Mesenchymal stem cell (in vitro differentiated cells and primary cell): ENCODE data around the gene IFT52.

Experiments used
- DNase-seq: peaks from one replicate; pipeline ENCODE4 v3.0.0-alpha.2; 2013
- H2AFZ ChIP-seq: one replicate; pipeline ENCODE4 v1.6.1; 2013; ENCODE audit warnings: low read depth, mild to moderate bottlenecking, control low read depth, inconsistent platforms, low read length, moderate library complexity
- H2AK5ac ChIP-seq: 2 replicates; pipeline ENCODE4 v1.6.1; 2013; ENCODE audit warnings: low read length, moderate library complexity, mild to moderate bottlenecking, inconsistent platforms; ENCODE audit not compliant: severe bottlenecking
- H2BK120ac ChIP-seq: one replicate; pipeline ENCODE4 v1.6.1; 2013; ENCODE audit warnings: low read depth, mild to moderate bottlenecking, inconsistent platforms, low read length, moderate library complexity
- H2BK12ac ChIP-seq, 2 experiments: one replicate each; pipeline ENCODE4 v1.6.1; 2013; ENCODE audit warnings: inconsistent platforms in 2 of 2, low read length in 2 of 2, mild to moderate bottlenecking in 2 of 2, moderate library complexity in 2 of 2, control low read depth in 1 of 2
- H2BK15ac ChIP-seq: one replicate; pipeline ENCODE4 v1.6.1; 2013; ENCODE audit warnings: mild to moderate bottlenecking, low read depth, inconsistent platforms; ENCODE audit not compliant: poor library complexity, severe bottlenecking
- H2BK5ac ChIP-seq: 2 replicates; pipeline ENCODE4 v1.6.1; 2013; ENCODE audit warnings: low read depth, mild to moderate bottlenecking, low read length, control low read depth, inconsistent platforms; ENCODE audit not compliant: poor library complexity, severe bottlenecking
- H3K14ac ChIP-seq, 2 experiments: one replicate each; pipeline ENCODE4 v1.6.1; 2013; ENCODE audit warnings: inconsistent platforms in 2 of 2, low read length in 2 of 2, control low read depth in 1 of 2, mild to moderate bottlenecking in 1 of 2, moderate library complexity in 1 of 2
- H3K18ac ChIP-seq, 2 experiments: one replicate each; pipeline ENCODE4 v1.6.1; 2013; ENCODE audit warnings: inconsistent platforms in 2 of 2, low read length in 2 of 2, control low read depth in 1 of 2, low read depth in 1 of 2, mild to moderate bottlenecking in 1 of 2
- H3K23ac ChIP-seq, 2 experiments: one replicate each; pipeline ENCODE4 v1.6.1; 2013; ENCODE audit warnings: inconsistent platforms in 2 of 2, low read length in 2 of 2, mild to moderate bottlenecking in 2 of 2, moderate library complexity in 2 of 2, control low read depth in 1 of 2
- H3K27ac ChIP-seq: 2 replicates; pipeline ENCODE4 v1.5.1; 2013; ENCODE audit warnings: mild to moderate bottlenecking, moderate library complexity, low read length, control low read depth, inconsistent platforms; ENCODE audit not compliant: poor library complexity, severe bottlenecking
- H3K27me3 ChIP-seq, 2 experiments: 2 replicates each; pipeline versions ENCODE4 v1.6.1 to v1.7.0; 2013; ENCODE audit warnings: low read length in 2 of 2, mild to moderate bottlenecking in 2 of 2, moderate library complexity in 2 of 2, control low read depth in 1 of 2, inconsistent platforms in 1 of 2; ENCODE audit not compliant: control insufficient read depth in 1 of 2, insufficient read depth in 1 of 2
- H3K36me3 ChIP-seq, 2 experiments: 2 replicates each; pipeline versions ENCODE4 v1.6.1 to v1.7.0; 2013; ENCODE audit warnings: low read length in 2 of 2, control low read depth in 1 of 2, inconsistent platforms in 1 of 2, low read depth in 1 of 2, mild to moderate bottlenecking in 1 of 2; ENCODE audit not compliant: insufficient read depth in 2 of 2, control insufficient read depth in 1 of 2
- H3K4ac ChIP-seq, 2 experiments: one replicate each; pipeline ENCODE4 v1.6.1; 2013; ENCODE audit warnings: inconsistent platforms in 2 of 2, low read length in 2 of 2, mild to moderate bottlenecking in 2 of 2, moderate library complexity in 2 of 2, control low read depth in 1 of 2, low read depth in 1 of 2
- H3K4me1 ChIP-seq: 2 replicates; pipeline ENCODE4 v1.6.1; 2013; ENCODE audit warnings: low read depth, low read length, control low read depth; ENCODE audit not compliant: control insufficient read depth, insufficient read depth
- H3K4me2 ChIP-seq: 2 replicates; pipeline ENCODE4 v1.6.1; 2013; ENCODE audit warnings: low read length, mild to moderate bottlenecking, inconsistent platforms; ENCODE audit not compliant: poor library complexity, severe bottlenecking
- H3K4me3 ChIP-seq, 2 experiments: 2 replicates each; pipeline versions ENCODE4 v1.5.1 to v1.7.0; 2013; ENCODE audit warnings: low read length in 2 of 2, mild to moderate bottlenecking in 2 of 2, control low read depth in 1 of 2, low read depth in 1 of 2; ENCODE audit not compliant: insufficient read depth in 1 of 2
- H3K79me1 ChIP-seq: replicated peaks from 2 replicates; pipeline ENCODE4 v1.6.1; 2013; ENCODE audit warnings: mild to moderate bottlenecking, control low read depth, low read length, inconsistent platforms; ENCODE audit not compliant: poor library complexity, severe bottlenecking
- H3K9ac ChIP-seq: 2 replicates; pipeline ENCODE4 v1.7.0; 2013; ENCODE audit warnings: mild to moderate bottlenecking, low read length, moderate library complexity
- H3K9me3 ChIP-seq: 2 replicates; pipeline ENCODE4 v1.7.0; 2013; ENCODE audit warnings: mild to moderate bottlenecking, low read length; ENCODE audit not compliant: control insufficient read depth
- H4K8ac ChIP-seq: one replicate; pipeline ENCODE4 v1.6.1; 2013; ENCODE audit warnings: inconsistent platforms, mild to moderate bottlenecking, low read length, moderate library complexity
- H4K91ac ChIP-seq: one replicate; pipeline ENCODE4 v1.6.1; 2013; ENCODE audit warnings: mild to moderate bottlenecking, low read length, inconsistent platforms
- WGBS: methylation state at CpG from one replicate; pipeline ENCODE4 v1.1.7; 2013; ENCODE audit warnings: mixed read lengths; 5-methylcytosine and 5-hydroxymethylcytosine counted together

Gene IFT52

GRCh38 chr20:43583133-43583864, 7.4 kb upstream of the IFT52 start:
- no peak overlapping the region for H3K9ac ChIP-seq
- no peak overlapping the region for H2BK120ac ChIP-seq
- H3K14ac ChIP-seq = no peak overlapping the region
- H2BK12ac ChIP-seq = peak overlapping the region in 1 of 2 experiments; percentile 24
- no peak overlapping the region for H4K91ac ChIP-seq
- H3K36me3 ChIP-seq = no peaks in the 10 kb centered on the region
- no peak overlapping the region for H3K23ac ChIP-seq
- no peak overlapping the region for H3K18ac ChIP-seq
- no peak overlapping the region for H3K4me2 ChIP-seq
- H3K27me3 ChIP-seq = no peaks in the 10 kb centered on the region
- H3K4me1 ChIP-seq = peaks cover 8% of the 10 kb centered on the region
- H2AFZ ChIP-seq = no peak overlapping the region
- H3K4me3 ChIP-seq = no peak overlapping the region
- no peak overlapping the region for H3K4ac ChIP-seq
- no peaks in the 10 kb centered on the region for H3K9me3 ChIP-seq
- peak overlapping the region; percentile 20 for H2BK5ac ChIP-seq
- peak overlapping the region; percentile 85 for H3K27ac ChIP-seq
- 82% methylated on average over 6 of the region's 7 CpGs for WGBS
- no peak overlapping the region for H4K8ac ChIP-seq
- no peak overlapping the region for H2BK15ac ChIP-seq
- no peak for DNase-seq
- H3K79me1 ChIP-seq = no peaks in the 10 kb centered on the region
- peak overlapping the region; percentile 86 for H2AK5ac ChIP-seq

- Histone ChIP-seq H3K23ac (no peak overlapping the region), H3K4me3 (no peak overlapping the region), H3K9ac (peak overlapping the region; percentile 10), H2BK5ac (no peak overlapping the region), H3K14ac (no peak overlapping the region), H3K18ac (no peak overlapping the region), H3K4ac (no peak overlapping the region), H3K27ac (peak overlapping the region; percentile 85), H3K27me3 (no peaks in the 10 kb centered on the region), H3K36me3 (no peaks in the 10 kb centered on the region), H2BK120ac (no peak overlapping the region), H3K4me2 (no peak overlapping the region), H2AFZ (no peak overlapping the region), H4K91ac (no peak overlapping the region), H3K79me1 (no peaks in the 10 kb centered on the region), H3K4me1 (peaks cover 8% of the 10 kb centered on the region), H2BK15ac (no peak overlapping the region), H2BK12ac (peak overlapping the region in 1 of 2 experiments; percentile 85), H4K8ac (no peak overlapping the region), H3K9me3 (no peaks in the 10 kb centered on the region), H2AK5ac (no peak overlapping the region)
- 9% methylated on average over 2 of the region's 2 CpGs for WGBS
- peak; percentile 96 for DNase-seq
Observed at GRCh38 chr20:43583982-43584432, 6.7 kb upstream of the IFT52 start.

DNA sequence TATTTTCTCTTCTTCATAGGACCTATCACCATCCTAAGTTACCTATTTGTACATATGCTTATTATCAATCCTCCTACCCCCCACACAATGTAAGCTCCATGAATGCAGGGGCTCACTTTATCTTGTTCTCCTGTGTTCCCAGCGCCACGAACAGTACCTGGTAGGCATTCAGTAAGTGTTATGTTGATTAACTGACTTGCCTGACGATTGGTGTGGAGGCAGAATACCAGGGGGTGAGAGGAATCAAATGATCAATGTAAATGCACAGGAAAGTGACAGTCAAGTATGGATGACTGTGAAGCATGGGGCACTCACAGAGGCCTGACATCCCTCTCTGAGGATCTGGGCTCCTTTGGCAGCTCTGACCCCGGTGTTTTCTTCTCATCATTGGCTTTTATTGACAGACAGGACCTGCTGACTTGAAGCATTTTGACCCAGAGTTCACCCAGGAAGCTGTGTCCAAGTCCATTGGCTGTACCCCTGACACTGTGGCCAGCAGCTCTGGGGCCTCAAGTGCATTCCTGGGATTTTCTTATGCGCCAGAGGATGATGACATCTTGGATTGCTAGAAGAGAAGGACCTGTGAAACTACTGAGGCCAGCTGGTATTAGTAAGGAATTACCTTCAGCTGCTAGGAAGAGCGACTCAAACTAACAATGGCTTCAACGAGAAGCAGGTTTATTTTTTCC, 6.1 kb upstream of the IFT52 start:
- Histone ChIP-seq H3K4ac (peak overlapping the region; percentile 4 to 47), H2AK5ac (peak overlapping the region; percentile 91), H2BK120ac (no peak overlapping the region), H3K4me3 (no peak overlapping the region), H3K36me3 (no peaks in the 10 kb centered on the region), H3K18ac (peak overlapping the region; percentile 4 to 85), H2BK12ac (peak overlapping the region in 1 of 2 experiments; percentile 85), H3K23ac (no peak overlapping the region), H2BK5ac (no peak overlapping the region), H3K9me3 (no peaks in the 10 kb centered on the region), H3K14ac (no peak overlapping the region), H2AFZ (no peak overlapping the region), H3K9ac (peak overlapping the region; percentile 10), H4K8ac (peak overlapping the region; percentile 61), H3K27me3 (no peaks in the 10 kb centered on the region), H2BK15ac (no peak overlapping the region), H3K4me1 (peaks cover 9% of the 10 kb centered on the region), H3K27ac (peak overlapping the region; percentile 72), H4K91ac (no peak overlapping the region), H3K79me1 (no peaks in the 10 kb centered on the region), H3K4me2 (no peak overlapping the region)
- 66% methylated on average over 7 of the region's 7 CpGs for WGBS
- peak; percentile 83 for DNase-seq

GRCh38 chr20:43586641-43587040, 4.1 kb upstream of the IFT52 start:
- Histone ChIP-seq H3K36me3 (no peaks in the 10 kb centered on the region), H3K4me2 (no peak overlapping the region), H3K4ac (no peak overlapping the region), H4K8ac (no peak overlapping the region), H3K9me3 (no peaks in the 10 kb centered on the region), H4K91ac (no peak overlapping the region), H2BK120ac (no peak overlapping the region), H3K4me3 (no peak overlapping the region), H2AFZ (no peak overlapping the region), H3K27me3 (no peaks in the 10 kb centered on the region), H3K14ac (no peak overlapping the region), H3K18ac (no peak overlapping the region), H3K4me1 (peaks cover 14% of the 10 kb centered on the region), H2BK5ac (no peak overlapping the region), H2BK15ac (no peak overlapping the region), H2AK5ac (no peak overlapping the region), H2BK12ac (no peak overlapping the region), H3K9ac (no peak overlapping the region), H3K79me1 (no peaks in the 10 kb centered on the region), H3K23ac (no peak overlapping the region), H3K27ac (no peak overlapping the region)
- no peak for DNase-seq
- WGBS = 79% methylated on average over 8 of the region's 8 CpGs
